ENCODE results near the gene HOXA6. TPM values are rescaled to one million over a fixed set of nuclear protein-coding genes. Genes with fewer than 3 reads are reported as not detected.

The HOXA6 gene
- total RNA-seq, 1 donor from 2014 or later = 1.4 TPM

Other genes starting within 250 kb of the HOXA6 start
- gene HOXA1, start 51.8 kb downstream of the HOXA6 start, total RNA-seq = 0.20 and 0.52 TPM in 2 replicates
- gene HOXA2, start 45.1 kb downstream of the HOXA6 start, total RNA-seq = 1.2 and 1.4 TPM in 2 replicates
- gene HOXA4, start 17.0 kb downstream of the HOXA6 start, total RNA-seq = 0.59 and 2.0 TPM in 2 replicates
- gene HOXA5, start 4.1 kb downstream of the HOXA6 start, total RNA-seq = 1.2 and 5.1 TPM in 2 replicates
- 4.4 and 5.8 TPM in 2 replicates for gene HOXA3, start 4.8 kb upstream of the HOXA6 start, total RNA-seq
- 0.13 TPM in 1 of 2 replicates, not detected in the other for gene HOXA7, start 8.9 kb upstream of the HOXA6 start, total RNA-seq
- 0.33 TPM in 1 of 2 replicates, not detected in the other for gene HOXA9, start 17.8 kb upstream of the HOXA6 start, total RNA-seq
- gene HOXA10, start 26.5 kb upstream of the HOXA6 start, total RNA-seq = 0.78 TPM in 1 of 2 replicates, not detected in the other
- gene HOXA11, start 37.5 kb upstream of the HOXA6 start, total RNA-seq = 0.13 TPM in 1 of 2 replicates, not detected in the other
- not detected in 2 replicates for gene HOXA13, start 52.3 kb upstream of the HOXA6 start, total RNA-seq
- gene EVX1, start 95.0 kb upstream of the HOXA6 start, total RNA-seq = not detected in 2 replicates